IPS-20b (cell line): Measurements from ENCODE around the gene OBI1.

Experiments used
- H3K27ac ChIP-seq: one replicate; pipeline ENCODE4 v1.5.1; 2013; ENCODE audit warnings: low read length
- H3K27me3 ChIP-seq: 2 replicates; pipeline ENCODE4 v1.6.1; 2013; ENCODE audit warnings: mild to moderate bottlenecking, low read length, inconsistent platforms; ENCODE audit not compliant: insufficient read depth
- H3K36me3 ChIP-seq: 2 replicates; pipeline ENCODE4 v1.6.1; 2013; ENCODE audit warnings: low read depth, mild to moderate bottlenecking, inconsistent platforms, low read length, moderate library complexity; ENCODE audit not compliant: insufficient read depth
- H3K4me1 ChIP-seq: 2 replicates; pipeline ENCODE4 v1.6.1; 2013; ENCODE audit warnings: mild to moderate bottlenecking, control low read depth, inconsistent platforms, low read length, moderate library complexity; ENCODE audit not compliant: insufficient read depth
- H3K4me3 ChIP-seq: 2 replicates; pipeline ENCODE4 v1.5.1; 2013; ENCODE audit warnings: mild to moderate bottlenecking, low read length, inconsistent platforms
- H3K9ac ChIP-seq: 2 replicates; pipeline ENCODE4 v1.6.1; 2013; ENCODE audit warnings: low read depth, mild to moderate bottlenecking, inconsistent platforms, low read length, moderate library complexity
- H3K9me3 ChIP-seq: 2 replicates; pipeline ENCODE4 v1.6.1; 2013; ENCODE audit warnings: mild to moderate bottlenecking, low read depth, low read length, inconsistent platforms; ENCODE audit not compliant: insufficient read depth

OBI1 gene

DNA sequence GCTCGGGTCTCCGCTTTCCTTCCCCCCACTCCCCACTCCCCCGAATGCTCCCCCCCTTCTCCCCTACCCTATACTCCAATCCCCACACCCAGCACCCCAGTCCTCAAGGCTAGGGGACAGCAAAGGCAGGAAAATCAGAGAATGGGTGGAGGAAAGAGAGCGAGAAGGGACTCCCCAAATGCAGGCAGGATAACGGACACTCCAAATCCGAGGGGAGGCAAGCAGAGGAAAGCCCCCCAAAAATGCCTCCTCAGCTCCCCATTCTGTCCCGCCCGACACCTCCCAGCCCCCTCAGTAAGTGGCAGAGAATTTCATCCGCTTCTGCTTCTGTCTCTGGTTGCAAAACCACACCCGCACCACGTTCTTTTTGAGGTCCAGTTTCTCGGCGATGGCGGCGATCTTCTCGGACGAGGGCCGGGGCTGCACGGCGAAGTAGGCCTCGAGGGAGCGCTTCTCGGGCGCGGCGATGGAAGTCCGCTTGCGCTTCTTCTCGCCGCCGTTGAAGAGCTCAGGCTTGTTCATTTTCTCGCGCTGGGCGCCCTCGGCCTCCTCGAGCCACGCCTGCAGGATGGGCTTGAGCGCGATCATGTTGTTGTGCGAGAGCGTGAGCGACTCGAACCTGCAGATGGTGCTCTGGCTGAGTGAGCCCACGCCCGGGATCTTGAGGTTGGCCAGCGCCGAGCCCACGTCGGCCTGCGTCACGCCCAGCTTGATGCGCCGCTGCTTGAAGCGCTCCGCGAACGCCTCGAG lies 57.7 kb downstream of the OBI1 start:
- Histone ChIP-seq H3K27me3 (peaks cover 97% of the 10 kb centered on the region), H3K4me1 (peaks cover 6% of the 10 kb centered on the region; the same call in 1 of the 2 replicates), H3K9me3 (no peaks in the 10 kb centered on the region; the same call in 1 of the 2 replicates), H3K4me3 (peak overlapping the region; percentile 48), H3K9ac (no peak overlapping the region), H3K36me3 (no peaks in the 10 kb centered on the region), H3K27ac (no peak overlapping the region)

DNA sequence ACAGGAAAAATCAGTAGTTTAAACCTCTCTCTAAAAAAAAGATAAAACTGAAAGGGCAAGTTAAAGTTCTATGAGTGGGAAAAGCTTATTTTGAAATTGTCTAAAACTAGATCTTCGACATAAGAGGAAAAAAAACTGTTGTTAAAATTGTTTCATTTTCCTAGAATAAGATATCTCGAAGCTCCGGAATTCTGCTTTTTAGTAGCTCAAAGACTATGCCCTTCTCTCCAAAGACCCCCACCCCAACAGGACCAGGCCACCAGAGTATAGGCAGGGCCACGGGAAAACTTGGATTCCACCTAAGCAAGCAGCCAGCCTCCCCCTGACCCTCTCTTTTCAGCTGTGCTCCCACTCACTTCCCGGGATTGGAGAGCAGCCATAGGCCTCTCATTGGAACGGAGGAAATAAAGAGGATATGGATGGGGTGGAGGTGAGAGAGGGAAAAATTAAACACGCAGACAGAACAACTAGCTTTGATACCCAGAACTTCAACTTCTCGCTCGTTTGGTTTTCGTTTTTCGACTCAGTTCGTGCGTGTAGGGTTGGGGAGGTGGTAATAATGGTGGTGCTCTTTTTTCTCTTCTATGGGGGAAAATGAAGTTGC lies 58.6 kb downstream of the OBI1 start:
- Histone ChIP-seq H3K9me3 (no peaks in the 10 kb centered on the region), H3K9ac (no peak overlapping the region), H3K27ac (no peak overlapping the region), H3K27me3 (peaks cover 97% of the 10 kb centered on the region), H3K36me3 (no peaks in the 10 kb centered on the region), H3K4me1 (peaks cover 3% of the 10 kb centered on the region; the same call in 1 of the 2 replicates), H3K4me3 (no peak overlapping the region)

DNA sequence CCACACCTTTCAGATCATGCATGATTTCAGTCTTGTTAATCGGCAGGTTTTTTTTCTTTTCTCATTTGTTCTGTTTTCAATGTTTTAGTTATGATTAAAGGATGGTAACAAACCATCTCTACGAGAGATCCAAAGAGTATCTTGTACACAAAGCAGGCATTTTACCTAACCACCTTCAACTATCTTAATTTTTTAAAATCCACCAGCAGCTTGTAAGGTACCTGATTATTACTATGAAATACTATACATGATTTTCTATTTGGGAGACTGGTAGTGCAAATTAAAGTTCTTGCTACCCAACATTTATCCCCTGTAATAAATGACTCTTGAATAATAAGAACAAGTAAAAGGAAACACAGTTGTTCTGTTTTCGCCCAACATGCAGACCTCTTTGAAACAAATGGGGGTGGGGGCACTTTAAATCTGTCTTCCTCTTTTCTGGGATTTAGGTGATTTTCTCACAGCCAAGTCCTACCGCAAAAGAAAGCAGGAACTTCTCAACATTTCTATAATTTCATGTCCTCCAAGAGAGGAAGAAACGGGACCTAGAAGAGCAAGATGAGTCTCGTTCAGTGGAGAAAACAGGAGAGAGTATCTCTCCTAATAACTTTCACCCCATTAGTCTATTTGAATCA lies 59.2 kb downstream of the OBI1 start:
- Histone ChIP-seq H3K9me3 (no peaks in the 10 kb centered on the region), H3K4me1 (peaks cover 3% of the 10 kb centered on the region; the same call in 1 of the 2 replicates), H3K27ac (no peak overlapping the region), H3K4me3 (no peak overlapping the region), H3K9ac (no peak overlapping the region), H3K27me3 (peaks cover 97% of the 10 kb centered on the region), H3K36me3 (no peaks in the 10 kb centered on the region)

DNA sequence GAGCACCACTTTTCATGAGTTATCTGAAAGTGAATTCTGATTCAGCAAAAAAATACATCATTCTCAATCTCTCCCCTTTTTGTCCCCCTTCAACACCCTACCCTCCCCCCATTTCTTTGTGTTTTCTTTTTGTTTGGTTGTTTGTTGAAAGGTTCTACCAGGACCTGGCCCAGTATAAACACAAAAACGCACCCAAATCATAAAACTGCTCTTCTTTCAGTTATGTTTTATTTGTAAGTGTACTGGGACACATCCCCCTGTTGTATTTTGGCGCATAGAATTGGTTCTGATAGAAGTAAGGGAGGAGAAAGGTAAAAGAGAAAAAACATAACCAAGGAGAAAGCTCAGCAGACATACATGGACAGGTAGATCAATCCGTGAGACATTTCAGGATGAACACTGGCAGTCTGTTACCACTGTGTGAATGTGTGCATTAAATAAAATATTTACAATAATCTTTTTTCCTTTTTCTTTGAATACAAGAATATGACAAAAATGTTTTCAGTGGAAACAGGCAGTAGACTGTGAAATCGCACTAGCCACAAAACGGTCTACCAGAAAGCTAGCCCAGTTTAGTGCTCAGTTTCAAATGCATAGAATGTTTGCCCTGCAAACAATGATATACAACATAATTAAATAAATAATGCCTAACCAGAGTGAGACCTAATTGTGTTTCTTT lies 59.9 kb downstream of the OBI1 start:
- Histone ChIP-seq H3K4me1 (peaks cover 3% of the 10 kb centered on the region; the same call in 1 of the 2 replicates), H3K27me3 (peaks cover 97% of the 10 kb centered on the region), H3K27ac (no peak overlapping the region), H3K9me3 (no peaks in the 10 kb centered on the region), H3K9ac (no peak overlapping the region), H3K36me3 (no peaks in the 10 kb centered on the region), H3K4me3 (no peak overlapping the region)

DNA sequence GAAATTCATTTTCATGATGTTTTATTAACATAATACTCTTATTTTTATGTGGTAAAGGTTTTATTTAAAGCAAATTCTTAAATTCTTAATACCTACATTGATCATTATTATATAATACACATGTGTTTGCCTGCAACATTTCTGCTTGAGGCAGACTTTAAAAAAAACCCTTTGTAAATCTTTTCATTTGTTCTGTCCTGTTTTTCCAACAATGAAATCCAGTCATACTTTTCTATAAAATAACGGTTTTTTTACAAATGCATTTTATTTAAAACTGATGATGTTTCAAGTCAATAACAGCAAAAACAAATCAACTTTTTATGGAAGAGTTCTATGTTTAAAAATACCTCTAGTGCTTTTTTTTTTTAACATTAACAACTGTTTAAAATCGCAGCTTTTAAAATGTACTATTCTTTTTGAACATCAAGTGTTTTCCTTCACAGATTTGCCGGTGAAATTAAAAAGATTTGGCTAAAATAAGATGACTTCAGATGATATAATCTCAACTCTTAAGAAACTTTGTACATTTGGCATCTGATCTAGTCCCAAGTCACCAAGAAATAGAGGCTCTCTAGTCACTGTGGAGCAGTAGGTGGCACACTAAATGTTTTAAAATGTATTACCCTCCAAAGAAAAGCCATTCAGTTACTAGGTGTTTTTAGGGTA lies 60.7 kb downstream of the OBI1 start:
- Histone ChIP-seq H3K36me3 (no peaks in the 10 kb centered on the region), H3K27me3 (peaks cover 97% of the 10 kb centered on the region), H3K4me3 (no peak overlapping the region), H3K4me1 (peaks cover 8% of the 10 kb centered on the region; the same call in 1 of the 2 replicates), H3K27ac (no peak overlapping the region), H3K9me3 (no peaks in the 10 kb centered on the region), H3K9ac (no peak overlapping the region)

DNA sequence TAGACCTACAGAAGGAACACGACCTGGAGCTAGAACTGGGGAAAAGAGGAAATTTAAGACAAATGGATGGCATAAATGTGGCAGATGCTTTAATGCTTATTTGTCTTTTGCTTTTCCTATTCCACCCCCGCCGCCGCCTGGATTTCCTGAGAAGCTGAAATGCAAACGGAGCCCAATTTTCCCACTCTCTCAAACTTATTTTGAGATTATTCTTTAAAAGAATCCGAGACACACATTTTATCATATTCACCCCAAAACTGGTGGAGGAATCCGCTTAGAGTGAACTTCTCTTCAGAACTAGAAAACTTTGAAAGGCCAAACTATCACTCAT lies 61.4 kb downstream of the OBI1 start:
- H3K9me3 ChIP-seq, result no peaks in the 10 kb centered on the region
- H3K27ac ChIP-seq, result no peak overlapping the region
- no peaks in the 10 kb centered on the region for H3K36me3 ChIP-seq
- peaks cover 97% of the 10 kb centered on the region for H3K27me3 ChIP-seq
- no peak overlapping the region for H3K9ac ChIP-seq
- H3K4me1 ChIP-seq, result peaks cover 8% of the 10 kb centered on the region; the same call in 1 of the 2 replicates
- no peak overlapping the region for H3K4me3 ChIP-seq

DNA sequence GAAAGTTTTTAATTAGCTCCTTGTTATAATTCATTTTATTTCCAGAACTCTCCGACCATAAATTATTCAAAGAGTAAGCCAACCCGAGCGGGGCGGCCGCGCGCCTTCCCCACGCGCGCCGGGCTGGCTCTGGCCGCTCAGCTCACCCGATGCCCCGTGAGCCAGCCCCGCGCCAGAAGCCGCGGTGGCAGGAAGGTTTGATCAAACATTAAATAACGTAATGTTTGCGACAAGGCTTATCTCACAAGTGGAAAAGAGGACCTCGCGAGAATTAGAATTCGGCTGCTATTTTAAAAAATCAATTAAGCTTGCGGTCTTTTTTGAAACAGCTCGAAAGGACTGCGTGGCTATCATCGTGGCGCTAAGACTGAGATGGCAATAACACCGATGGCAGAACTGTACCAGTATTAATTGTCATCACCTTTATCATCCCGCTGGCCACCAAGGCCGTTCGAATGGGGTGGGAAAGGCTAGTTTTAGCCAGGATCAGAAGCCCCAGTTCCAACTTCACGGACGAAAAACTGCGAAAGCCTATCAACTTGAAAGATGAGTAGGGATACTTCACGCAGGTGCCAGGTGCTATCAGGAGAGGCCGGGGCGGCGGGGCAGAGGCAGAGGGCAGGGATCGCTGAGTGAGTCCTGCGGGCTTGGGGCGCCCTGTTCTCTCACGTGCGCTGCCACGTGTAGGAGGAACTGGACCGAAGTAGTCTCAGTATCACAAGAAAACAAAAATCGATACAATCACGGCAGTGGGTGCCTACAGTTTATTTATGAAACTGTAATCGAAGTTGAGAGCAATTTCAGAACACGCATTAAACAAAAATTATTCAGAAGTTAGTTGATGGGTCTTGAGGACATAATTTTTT lies 62.0 kb downstream of the OBI1 start:
- no peak overlapping the region for H3K27ac ChIP-seq
- peaks cover 98% of the 10 kb centered on the region for H3K27me3 ChIP-seq
- H3K36me3 ChIP-seq, result no peaks in the 10 kb centered on the region
- H3K4me1 ChIP-seq, result peaks cover 8% of the 10 kb centered on the region; the same call in 1 of the 2 replicates
- no peaks in the 10 kb centered on the region for H3K9me3 ChIP-seq
- no peak overlapping the region for H3K9ac ChIP-seq
- peak overlapping the region; percentile 71 for H3K4me3 ChIP-seq

DNA sequence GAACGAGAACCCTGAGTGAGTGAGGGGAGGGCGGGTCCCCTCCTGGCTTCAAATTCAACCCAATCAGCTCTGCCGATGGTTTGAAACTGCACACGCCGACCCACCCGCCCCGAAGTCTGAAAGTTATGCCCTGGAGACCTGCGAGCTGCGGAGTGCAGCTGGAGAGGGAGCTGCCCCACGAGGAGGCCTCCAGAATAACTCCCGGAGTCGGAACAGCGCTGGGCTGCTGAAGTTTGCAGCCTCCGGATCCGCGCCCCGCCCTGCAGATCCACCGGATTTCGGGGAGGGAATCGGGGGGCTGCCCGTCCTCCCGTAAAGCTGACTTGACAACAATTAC lies 62.6 kb downstream of the OBI1 start:
- no peak overlapping the region for H3K27ac ChIP-seq
- H3K9ac ChIP-seq, result no peak overlapping the region
- H3K4me1 ChIP-seq, result peaks cover 8% of the 10 kb centered on the region; the same call in 1 of the 2 replicates
- peaks cover 100% of the 10 kb centered on the region for H3K27me3 ChIP-seq
- H3K4me3 ChIP-seq, result peak overlapping the region; percentile 71
- no peaks in the 10 kb centered on the region for H3K9me3 ChIP-seq
- no peaks in the 10 kb centered on the region for H3K36me3 ChIP-seq

DNA sequence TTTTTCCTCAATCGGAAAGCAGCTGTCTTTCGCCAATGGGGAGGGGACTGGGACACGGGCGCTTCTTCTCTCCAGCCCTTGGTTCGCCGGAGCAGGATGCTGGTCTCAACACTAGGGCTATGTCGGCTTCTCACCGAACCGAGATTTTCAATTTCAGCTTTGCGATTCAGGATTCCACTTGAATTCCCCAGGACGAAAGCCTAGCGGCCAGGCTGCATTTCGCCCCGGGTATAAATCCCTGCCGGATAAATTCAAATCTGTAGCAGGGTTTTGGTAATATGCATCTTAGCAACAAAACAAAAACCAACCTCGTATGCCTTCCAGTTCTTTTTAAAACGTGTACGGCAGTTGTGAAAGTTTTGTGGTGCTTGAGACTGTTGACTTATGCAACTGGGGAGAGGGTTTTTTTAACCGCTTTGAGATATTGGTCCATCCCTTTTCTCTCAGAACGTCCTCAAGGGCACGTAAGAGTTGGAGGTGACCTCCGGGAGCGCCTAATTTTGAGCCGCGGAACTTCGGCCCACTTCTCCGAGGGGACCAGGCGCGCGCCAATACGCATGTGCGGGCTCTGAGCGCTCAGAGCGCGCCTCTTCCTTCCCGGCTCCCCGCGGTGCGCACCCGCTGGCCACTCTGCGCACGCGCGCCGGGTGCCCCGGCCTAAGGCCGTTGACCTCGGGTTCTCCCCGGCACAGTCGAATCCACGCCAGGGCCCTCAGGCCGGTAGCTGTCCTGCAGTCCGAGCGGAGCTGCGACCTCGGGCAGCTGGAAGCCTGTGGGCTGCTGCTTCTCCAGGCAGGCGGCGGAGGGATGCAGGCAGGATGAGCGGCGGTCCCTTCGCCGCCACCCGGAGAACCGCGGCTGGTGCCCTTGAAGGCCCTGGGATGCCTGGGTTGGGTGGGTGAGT lies 63.2 kb downstream of the OBI1 start:
- no peaks in the 10 kb centered on the region for H3K36me3 ChIP-seq
- peak overlapping the region; percentile 71 for H3K4me3 ChIP-seq
- H3K9me3 ChIP-seq, result no peaks in the 10 kb centered on the region
- no peak overlapping the region for H3K27ac ChIP-seq
- peaks cover 8% of the 10 kb centered on the region; the same call in 1 of the 2 replicates for H3K4me1 ChIP-seq
- H3K9ac ChIP-seq, result no peak overlapping the region
- peaks cover 100% of the 10 kb centered on the region for H3K27me3 ChIP-seq

DNA sequence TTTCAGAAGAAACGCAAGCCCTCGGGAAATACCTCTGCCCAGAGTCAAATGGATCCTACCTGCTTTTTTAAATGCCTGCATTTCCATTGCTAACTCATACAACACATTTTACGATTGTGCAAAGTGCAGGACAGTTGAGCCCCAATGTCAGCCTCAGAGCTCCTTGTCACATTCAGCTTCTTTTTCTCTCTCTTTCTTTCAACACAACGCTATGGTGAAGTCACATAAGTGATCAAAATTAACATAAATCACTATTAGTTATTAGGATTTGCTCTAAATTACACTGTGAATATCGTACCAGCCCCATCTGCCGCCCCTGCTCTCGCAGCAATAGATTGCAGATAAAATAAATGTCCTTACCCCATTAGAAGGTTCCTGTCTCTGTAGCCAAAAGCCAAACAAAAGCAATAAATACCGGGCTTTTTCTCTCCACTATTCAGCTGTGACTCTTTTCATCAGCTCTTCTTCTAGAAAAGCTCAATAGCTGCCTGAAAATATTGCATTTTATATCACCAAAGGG lies 64.4 kb downstream of the OBI1 start:
- H3K36me3 ChIP-seq, result no peaks in the 10 kb centered on the region
- peak overlapping the region; percentile 61 for H3K4me3 ChIP-seq
- peaks cover 100% of the 10 kb centered on the region for H3K27me3 ChIP-seq
- H3K27ac ChIP-seq, result no peak overlapping the region
- no peak overlapping the region for H3K9ac ChIP-seq
- H3K4me1 ChIP-seq, result peaks cover 8% of the 10 kb centered on the region; the same call in 1 of the 2 replicates
- H3K9me3 ChIP-seq, result no peaks in the 10 kb centered on the region
